HG03196 (cell line): ENCODE measurements around the gene HS6ST3.

ENCODE experiments used
- ATAC-seq: cut with Tn5 transposase; IDR thresholded peaks from one replicate; pipeline ENCODE4 v1.9.1; 2021; ENCODE audit not compliant: unreplicated experiment

The HS6ST3 gene

DNA sequence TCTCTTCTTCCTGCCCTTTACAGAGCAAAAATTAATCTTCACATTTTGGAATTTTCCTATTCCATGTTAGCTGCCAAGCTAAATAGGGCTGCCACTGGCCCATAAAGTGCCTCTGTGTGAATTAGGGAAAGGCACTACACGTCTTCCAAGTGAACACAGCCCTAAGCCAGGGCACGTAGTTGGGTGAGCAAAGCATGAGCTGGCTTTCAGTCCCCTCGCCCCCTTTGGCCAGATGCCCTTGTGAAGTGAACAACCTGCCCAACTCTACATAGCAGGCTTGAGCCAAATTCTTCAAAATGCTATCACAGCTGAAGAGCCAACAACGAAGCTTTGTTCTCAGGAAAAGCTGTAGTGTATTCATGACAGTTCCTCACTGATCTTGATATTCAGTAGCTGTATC, 691.2 kb downstream of the HS6ST3 start:
- ATAC-seq, result no peak

DNA sequence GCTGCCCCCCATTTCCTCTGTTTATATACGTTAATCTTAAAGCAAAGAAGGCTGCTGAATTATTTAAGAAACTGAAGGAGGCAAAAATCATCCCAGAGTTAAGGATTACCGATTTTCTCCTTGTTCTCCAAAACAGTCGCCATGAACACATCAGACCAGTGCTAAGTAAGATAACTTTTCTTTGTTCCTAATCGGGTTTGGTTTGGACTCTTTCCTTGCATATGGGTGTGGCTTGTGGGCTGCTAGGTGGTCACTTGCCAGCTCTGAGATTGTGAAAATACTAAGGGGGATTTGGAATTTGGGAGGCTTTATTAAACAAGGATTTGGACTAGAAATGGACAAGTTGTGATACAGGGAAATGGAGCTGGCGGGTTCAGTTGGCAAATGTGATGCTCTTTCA, 692.3 kb downstream of the HS6ST3 start:
- ATAC-seq, result no peak

DNA sequence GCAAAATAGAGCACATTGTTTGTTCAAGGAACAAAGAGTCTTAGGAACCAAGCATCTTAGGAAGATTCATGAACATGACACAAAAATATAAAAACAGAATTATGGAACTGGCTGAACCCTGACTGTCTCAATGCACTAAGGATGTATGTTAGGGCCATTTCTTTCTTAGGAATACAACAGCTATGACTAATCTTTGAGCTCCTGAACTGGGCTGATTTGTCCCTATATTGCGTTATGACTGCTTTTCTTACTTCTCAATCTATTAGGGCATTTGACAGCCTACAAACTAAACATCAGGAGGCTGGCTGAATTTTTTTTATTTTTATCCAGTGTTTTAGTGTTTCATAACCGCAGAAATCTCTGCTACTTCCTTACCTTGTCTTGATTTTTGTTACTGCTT, 693.1 kb downstream of the HS6ST3 start:
- ATAC-seq, result no peak

DNA sequence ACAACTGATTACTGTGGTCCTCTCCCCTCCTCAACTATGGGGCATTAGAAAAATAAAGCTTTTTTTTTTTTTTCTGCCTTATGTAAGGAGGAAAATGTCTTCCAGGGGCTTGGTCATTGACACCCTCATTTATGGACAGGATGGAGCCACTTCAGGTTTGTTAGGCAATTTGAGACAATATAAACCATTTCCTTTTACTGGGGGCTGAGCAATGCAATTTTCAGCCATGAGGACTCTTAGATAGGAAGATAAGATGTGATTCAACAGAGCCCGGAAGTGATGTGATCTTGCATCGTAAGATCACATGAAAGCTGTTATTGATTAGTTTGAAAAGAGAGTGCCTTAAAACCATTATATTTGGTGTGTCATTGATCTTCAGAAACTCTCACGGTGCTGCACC, 693.6 kb downstream of the HS6ST3 start:
- no peak for ATAC-seq

DNA sequence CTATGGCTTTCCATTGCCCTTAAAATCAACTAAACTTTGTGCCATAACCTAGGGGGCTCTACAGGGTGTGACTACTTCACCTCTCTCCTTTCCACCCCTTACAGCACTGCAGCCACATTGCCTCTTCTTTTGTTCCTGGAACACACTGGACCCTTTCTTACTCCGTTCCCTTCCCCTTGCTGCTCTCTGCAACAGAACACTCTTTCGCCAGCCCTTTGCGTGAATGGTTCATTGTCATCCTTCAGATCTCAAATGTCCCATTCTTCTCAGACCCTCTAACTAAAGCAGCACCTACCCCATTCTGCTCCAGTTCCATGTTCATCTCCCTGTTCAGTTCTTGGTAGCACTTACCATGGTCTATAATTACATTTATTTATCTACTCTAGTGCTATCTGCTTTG, 696.1 kb downstream of the HS6ST3 start:
- ATAC-seq, result no peak

GRCh38 chr13:96792188-96792587, 702.3 kb downstream of the HS6ST3 start:
- ATAC-seq, result no peak

- no peak for ATAC-seq
Observed at GRCh38 chr13:96792736-96793403, 703.0 kb downstream of the HS6ST3 start.

- ATAC-seq, result no peak
Observed at GRCh38 chr13:96793404-96793755, 703.5 kb downstream of the HS6ST3 start.

- no peak for ATAC-seq
Observed at GRCh38 chr13:96794669-96795068, 704.8 kb downstream of the HS6ST3 start.

DNA sequence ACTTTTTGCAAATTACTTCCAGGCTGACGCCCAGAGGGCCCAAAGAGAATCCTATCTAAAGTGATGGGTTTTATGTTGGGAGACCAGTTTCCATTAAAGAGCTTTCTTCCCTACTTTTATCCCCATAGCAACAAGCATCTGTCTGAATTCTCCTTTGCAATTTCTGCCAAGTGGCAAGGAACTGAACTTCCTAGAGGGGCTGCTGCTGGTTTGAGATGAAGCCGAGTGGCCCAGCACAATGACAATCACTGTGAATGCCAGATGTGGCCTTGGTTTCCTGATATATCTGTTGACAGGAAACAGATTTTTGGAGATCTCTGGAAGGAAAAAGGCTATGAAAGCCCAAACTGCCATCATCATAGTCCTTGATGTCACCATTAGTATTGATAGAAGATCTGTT, 705.8 kb downstream of the HS6ST3 start:
- no peak for ATAC-seq

DNA sequence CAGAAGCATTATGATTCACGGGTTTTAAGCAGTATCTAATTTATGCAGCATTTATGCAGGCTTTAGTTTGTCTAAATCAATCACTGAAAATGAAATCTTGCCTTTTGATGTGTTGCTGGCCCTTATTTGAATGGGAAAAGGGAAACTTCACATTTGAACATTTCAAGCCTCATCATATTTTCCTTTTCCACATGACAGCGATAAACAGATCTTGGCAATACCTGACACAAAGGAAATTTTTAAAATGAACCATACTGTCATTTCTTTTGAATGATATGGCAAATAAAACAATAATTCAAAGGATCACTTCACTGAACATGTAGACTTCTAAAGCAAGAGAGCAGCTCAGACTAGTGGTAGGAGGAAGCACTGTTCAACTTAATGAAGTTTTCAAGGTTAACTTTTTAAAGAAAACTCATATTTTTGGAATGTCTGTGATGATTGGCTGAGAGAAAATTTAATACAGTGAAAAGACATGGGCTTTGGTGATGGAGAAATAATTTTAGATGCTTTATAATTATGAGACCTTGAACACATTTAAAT, 706.3 kb downstream of the HS6ST3 start:
- no peak for ATAC-seq

DNA sequence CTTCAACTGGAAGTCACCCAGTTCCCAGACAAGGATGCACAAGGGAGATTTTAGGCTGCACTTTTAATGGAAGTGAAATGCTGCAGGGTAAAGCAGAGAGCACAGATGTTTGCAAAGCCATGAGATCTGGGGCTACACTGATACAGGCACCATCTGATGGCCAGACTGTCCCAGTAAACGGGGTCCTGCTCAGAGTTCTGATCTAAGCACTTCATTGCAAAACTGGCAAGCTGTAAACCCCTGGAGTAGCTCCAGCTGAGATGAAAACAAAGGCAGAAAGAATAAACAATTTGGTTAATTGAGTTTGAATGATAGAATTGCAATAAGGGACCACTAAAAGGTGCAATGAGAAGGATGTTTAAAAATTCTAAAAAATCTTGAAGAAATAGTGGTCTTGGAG, 707.2 kb downstream of the HS6ST3 start:
- no peak for ATAC-seq

DNA sequence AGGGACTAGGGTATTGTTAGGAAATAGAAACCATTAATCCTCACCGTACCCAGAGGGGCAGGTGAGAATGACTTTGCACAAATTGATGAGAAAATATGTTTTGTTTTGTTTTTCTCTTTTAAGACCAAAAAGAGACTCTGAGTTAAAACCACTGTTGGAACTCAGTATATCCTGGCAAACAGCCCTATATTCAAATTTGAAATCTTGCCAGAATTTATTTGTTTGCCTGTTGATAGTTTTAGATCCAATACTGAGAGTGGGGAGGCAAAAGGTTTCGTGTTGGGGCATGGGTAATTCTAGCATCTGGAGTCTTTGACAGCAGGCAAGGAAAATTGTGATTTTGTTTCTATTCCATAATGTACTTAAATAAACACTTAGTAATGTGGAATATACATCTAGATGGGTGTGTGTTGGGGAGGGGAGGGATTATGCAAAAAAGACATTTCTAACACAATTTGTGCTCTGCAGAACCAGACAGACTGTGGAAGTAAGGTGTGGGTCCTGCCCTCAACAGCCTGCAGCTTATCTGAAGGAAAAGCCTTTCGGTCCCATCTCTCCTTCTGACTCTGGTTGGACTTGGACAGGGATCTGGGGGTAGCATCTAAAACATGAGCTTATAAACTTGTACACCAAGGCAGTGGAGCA, 713.7 kb downstream of the HS6ST3 start:
- ATAC-seq, result no peak

DNA sequence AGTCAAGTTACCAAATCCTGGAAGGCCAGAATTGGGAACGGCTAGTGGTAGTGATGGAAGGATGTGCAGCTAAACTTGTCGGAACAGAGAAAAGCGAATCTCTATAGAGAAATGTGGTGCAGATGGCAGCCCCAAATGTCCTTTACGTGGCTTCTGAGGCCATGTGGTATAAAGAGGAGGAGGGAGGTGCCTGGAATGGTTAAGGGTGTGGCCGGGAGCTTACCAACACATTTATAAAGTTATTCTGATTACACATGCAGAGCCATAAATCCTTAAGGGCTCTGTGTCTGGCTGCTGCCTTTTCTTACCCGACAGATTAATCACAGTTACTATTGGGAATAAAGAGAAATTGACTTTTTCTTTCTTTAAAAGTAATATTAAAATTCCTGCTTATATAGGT, 714.3 kb downstream of the HS6ST3 start:
- no peak for ATAC-seq

GRCh38 chr13:96806746-96807145, 716.8 kb downstream of the HS6ST3 start:
- ATAC-seq, result no peak

DNA sequence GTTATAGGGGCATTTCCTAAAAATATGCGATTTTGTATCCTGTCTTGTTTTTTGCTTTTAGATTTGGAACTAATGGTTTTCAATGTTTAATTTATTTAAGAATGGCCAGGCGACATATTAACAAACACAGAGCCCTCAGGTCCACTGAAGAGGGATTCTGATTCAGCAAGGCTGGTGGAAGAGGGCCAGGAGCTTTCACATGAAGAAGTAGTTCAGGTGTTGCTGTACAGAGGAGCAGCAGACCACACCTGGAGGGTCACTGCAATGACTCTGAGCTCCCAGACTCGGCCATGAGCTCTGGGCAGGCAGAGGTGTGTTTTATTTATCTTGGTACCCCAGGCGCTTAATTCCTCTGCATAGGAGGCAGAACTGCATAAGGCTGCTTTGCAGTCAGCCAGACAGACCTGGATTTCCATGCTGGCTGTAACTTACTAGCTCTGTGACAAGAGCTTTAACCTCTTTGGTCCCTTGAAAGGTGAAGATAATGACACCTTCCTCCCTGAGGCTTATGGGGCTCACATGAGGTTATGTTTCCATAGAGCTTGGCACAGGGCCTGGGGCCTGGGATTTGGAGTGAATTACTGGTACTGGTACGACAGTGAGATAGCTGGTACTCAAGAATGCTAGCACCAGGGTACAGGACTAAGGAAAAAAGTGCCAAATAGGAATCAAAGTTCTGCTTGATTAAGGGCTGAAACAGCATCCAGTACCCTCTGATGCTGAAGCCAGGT, 719.6 kb downstream of the HS6ST3 start:
- ATAC-seq, result no peak

- no peak for ATAC-seq
Observed at GRCh38 chr13:96810104-96810503, 720.2 kb downstream of the HS6ST3 start.

GRCh38 chr13:96811049-96811448, 721.1 kb downstream of the HS6ST3 start:
- ATAC-seq, result no peak

DNA sequence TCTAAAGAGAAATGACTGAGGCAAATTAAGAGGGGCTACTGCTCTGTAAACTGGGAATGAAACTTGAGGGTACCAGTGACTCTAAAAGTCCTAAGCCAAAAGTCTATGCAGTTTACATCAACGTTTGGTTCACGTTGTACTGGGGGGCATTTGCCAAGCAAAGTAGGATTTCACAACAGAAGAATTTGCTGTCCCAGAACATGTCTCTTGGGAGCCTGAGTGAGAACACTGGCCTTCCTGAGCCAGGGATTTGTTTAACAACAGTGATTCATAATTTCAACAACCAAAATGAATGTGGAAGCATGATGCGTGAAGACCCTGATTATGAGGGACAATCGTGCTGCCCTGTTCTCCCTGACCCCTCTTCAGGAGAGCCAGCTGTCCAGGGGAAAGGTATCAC, 726.4 kb downstream of the HS6ST3 start:
- no peak for ATAC-seq

GRCh38 chr13:96816874-96817273, 727.0 kb downstream of the HS6ST3 start:
- ATAC-seq, result no peak

GRCh38 chr13:96817336-96817941, 727.5 kb downstream of the HS6ST3 start:
- ATAC-seq, result no peak

DNA sequence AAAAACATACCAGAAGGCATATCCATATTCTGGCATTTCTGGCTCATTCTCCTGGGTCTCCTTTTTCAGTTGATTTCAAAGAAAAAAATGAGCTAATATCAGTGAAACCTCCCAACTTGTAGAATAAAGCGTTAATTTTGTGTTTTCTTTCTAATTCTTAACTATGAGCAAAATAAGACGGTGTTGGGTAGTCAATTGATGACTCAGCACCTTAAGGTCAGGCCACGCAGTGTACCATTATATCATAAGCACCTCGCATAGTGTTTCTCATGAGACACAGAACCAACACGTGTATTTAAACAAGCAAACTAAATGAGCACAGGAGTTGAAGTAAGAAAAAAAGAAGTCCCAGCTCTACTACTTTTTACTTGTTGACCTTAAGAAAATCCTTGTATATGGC, 729.5 kb downstream of the HS6ST3 start:
- no peak for ATAC-seq
